Hepatocyte (in vitro differentiated cells): ENCODE measurements around the gene HCN2. TPM values are rescaled to one million over a fixed set of nuclear protein-coding genes. Genes with fewer than 3 reads are reported as not detected.

Source experiments
- DNase-seq: peaks from one replicate; pipeline ENCODE4 v3.0.0-alpha.2; 2016; ENCODE audit warnings: low spot score
- H2AFZ ChIP-seq: fragments of 200-600 bp; sonication (generic); 2 replicates; pipeline ENCODE4 v1.6.0; 2016; ENCODE audit warnings: antibody characterized with exemption, mild to moderate bottlenecking
- H3K27ac ChIP-seq: fragments of 200-600 bp; sonication (generic); 2 replicates; pipeline ENCODE4 v1.5.1; 2016; ENCODE audit warnings: mild to moderate bottlenecking
- H3K27me3 ChIP-seq: fragments of 200-600 bp; sonication (generic); 2 replicates; pipeline ENCODE4 v1.6.1; 2016
- H3K36me3 ChIP-seq: fragments of 200-600 bp; sonication (generic); replicated peaks from 2 replicates; pipeline ENCODE4 v1.5.1; 2016; ENCODE audit warnings: low read depth; ENCODE audit not compliant: insufficient read depth
- H3K4me1 ChIP-seq: fragments of 200-600 bp; sonication (generic); 2 replicates; pipeline ENCODE4 v1.5.1; 2016; ENCODE audit warnings: mild to moderate bottlenecking, moderate library complexity; ENCODE audit not compliant: insufficient read depth
- H3K4me2 ChIP-seq: fragments of 200-600 bp; sonication (generic); 2 replicates; pipeline ENCODE4 v1.6.0; 2016
- H3K4me3 ChIP-seq: fragments of 200-600 bp; sonication (generic); 2 replicates; pipeline ENCODE4 v1.5.1; 2016; ENCODE audit warnings: mild to moderate bottlenecking
- H3K79me2 ChIP-seq: fragments of 200-600 bp; sonication (generic); 2 replicates; pipeline ENCODE4 v1.6.0; 2017; ENCODE audit warnings: mild to moderate bottlenecking
- H3K9me2 ChIP-seq: fragments of 200-600 bp; sonication (generic); replicated peaks from 2 replicates; pipeline ENCODE4 v1.6.0; 2017; ENCODE audit warnings: mild to moderate bottlenecking; ENCODE audit not compliant: insufficient read depth
- H3K9me3 ChIP-seq: fragments of 200-600 bp; sonication (generic); 2 replicates; pipeline ENCODE4 v1.5.1; 2016; ENCODE audit warnings: low read depth, mild to moderate bottlenecking
- H4K20me1 ChIP-seq: fragments of 200-600 bp; sonication (generic); 2 replicates; pipeline ENCODE4 v1.6.0; 2016; ENCODE audit warnings: mild to moderate bottlenecking; ENCODE audit not compliant: insufficient read depth, poor library complexity, severe bottlenecking
- CTCF ChIP-seq: fragments of 200-600 bp; sonication (generic); IDR thresholded peaks from 2 replicates; pipeline ENCODE4 v1.5.1; 2016; ENCODE audit warnings: antibody characterized with exemption, mild to moderate bottlenecking; ENCODE audit not compliant: poor library complexity
- EZH2 ChIP-seq: fragments of 200-600 bp; sonication (generic); IDR thresholded peaks from 2 replicates; pipeline ENCODE4 v1.6.1; 2016; ENCODE audit warnings: antibody characterized with exemption, mild to moderate bottlenecking, borderline replicate concordance
- EZH2phosphoT487 ChIP-seq: fragments of 200-600 bp; sonication (generic); IDR thresholded peaks from one replicate; pipeline ENCODE4 v1.6.1; 2018; ENCODE audit warnings: antibody characterized with exemption, mild to moderate bottlenecking, low read depth, moderate library complexity; ENCODE audit not compliant: unreplicated experiment, severe bottlenecking
- whole genome bisulfite sequencing: methylation state at CpG from one replicate; pipeline ENCODE4 v1.1.6; 2016; ENCODE audit warnings: low lambda C conversion rate; ENCODE audit errors: missing lambda C conversion rate; 5-methylcytosine and 5-hydroxymethylcytosine counted together
- polyA plus RNA-seq: library from polyadenylated mRNA; unstranded; fragments of >200 nt; fragmentation: Nextera tagmentation; extraction: Ambion mirVana; gene quantifications from 2 replicates; pipeline ENCODE4 v1.2.1, GENCODE V29; 2016
- total RNA-seq: library from RNA; depleted of rRNA; stranded (reverse); fragments of >200 nt; gene quantifications from 2 replicates; pipeline ENCODE4 v1.2.3, GENCODE V29; 2014

Gene HCN2
- total and polyA plus RNA-seq, 2 experiments from 2014 or later: 0.16 to 0.30 TPM

DNA sequence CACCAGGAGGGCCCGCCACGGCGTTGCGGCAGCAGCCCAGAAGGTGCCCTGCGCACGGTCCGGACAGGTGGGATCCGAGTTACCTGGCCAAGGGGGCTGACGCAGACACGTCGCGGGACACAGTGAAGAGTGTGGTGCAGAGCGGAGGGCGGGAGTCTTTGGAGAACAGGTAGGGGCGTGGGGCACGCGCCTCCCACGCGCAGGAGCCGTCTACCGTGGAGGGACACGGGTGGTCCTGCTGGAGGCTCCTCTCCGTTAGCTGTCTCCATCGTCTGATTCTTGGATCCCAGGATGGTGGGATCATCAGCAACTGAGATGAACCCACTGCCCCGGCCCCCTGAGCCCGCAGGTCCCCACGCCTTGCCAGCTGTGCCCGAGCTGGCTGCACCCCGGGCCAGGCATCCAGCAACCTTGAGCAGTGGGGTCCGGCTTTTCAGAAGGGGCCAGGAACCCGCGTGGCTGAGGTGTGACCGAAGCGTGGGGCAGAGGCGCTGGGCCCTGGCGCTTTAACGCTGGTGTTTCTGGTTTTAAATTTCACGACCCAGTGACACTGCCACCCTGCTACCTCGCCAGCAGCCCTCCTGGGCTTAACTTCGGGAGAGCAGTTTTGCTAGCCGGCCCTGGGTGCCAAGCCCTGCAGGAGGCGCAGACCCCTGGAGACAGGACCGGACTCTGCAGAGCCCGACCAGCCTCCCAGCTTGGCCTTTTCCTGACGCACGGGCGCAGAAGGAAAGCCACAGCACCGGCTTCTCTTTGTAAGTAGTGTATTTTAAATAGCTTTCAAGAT is 57.3 kb downstream of the HCN2 start:
- peaks cover 2% of the 10 kb centered on the region for H4K20me1 ChIP-seq
- H3K9me3 ChIP-seq: no peaks in the 10 kb centered on the region
- TF ChIP-seq EZH2phosphoT487: no peak
- peaks cover 12% of the 10 kb centered on the region for H3K79me2 ChIP-seq
- H3K4me3 ChIP-seq: no peak overlapping the region
- no peaks in the 10 kb centered on the region for H3K9me2 ChIP-seq
- H3K27me3 ChIP-seq: no peaks in the 10 kb centered on the region
- H2AFZ ChIP-seq: no peak overlapping the region
- H3K4me1 ChIP-seq: no peaks in the 10 kb centered on the region
- H3K36me3 ChIP-seq: no peaks in the 10 kb centered on the region
- no peak overlapping the region for H3K27ac ChIP-seq
- over 99% methylated on average over 25 of the region's 48 CpGs for WGBS
- DNase-seq: no peak
- H3K4me2 ChIP-seq: no peak overlapping the region

DNA sequence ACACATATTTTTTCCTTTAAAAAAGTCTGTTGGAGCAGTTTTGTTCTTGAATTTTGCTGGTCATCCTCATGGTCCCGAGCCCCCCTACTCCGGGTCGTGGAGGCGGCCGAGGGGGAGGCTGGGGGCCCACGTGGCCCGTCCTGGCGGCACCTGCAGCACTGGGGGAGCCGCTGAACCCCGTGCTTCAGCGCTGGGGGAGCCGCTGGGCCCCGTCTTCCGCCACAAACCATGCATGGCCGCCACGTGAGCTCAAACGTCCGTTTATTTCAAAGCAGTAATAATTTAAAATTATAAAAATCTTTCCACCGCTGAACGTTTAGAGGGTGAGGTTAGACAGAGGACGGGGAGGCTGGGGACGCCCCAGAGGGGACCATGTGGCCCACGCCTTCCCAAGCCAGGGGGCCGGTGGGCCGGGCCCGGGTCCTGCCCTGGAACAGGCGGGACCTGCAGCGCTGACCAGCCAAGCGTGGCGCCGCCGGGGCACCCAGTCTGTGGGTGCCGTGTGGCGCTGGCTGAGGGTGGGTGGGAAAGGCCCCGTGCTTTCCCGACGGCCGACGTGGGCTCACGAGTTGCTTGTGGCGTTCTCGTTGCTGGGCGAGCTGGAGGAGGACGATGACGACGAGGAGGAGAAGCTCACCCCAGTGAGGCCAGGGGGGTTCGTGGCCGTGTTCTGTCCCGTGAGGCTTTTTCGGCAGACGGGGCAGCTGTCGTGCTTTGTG is 58.0 kb downstream of the HCN2 start:
- no peak overlapping the region for H3K4me3 ChIP-seq
- H3K4me2 ChIP-seq: no peak overlapping the region
- H4K20me1 ChIP-seq: peaks cover 10% of the 10 kb centered on the region
- peaks cover 19% of the 10 kb centered on the region for H3K79me2 ChIP-seq
- no peaks in the 10 kb centered on the region for H3K36me3 ChIP-seq
- no peak overlapping the region for H2AFZ ChIP-seq
- no peaks in the 10 kb centered on the region for H3K27me3 ChIP-seq
- H3K4me1 ChIP-seq: no peaks in the 10 kb centered on the region
- no peaks in the 10 kb centered on the region for H3K9me2 ChIP-seq
- TF ChIP-seq EZH2 (no peak), EZH2phosphoT487 (no peak), CTCF (no peak)
- 96% methylated on average over 52 of the region's 52 CpGs for WGBS
- H3K9me3 ChIP-seq: no peaks in the 10 kb centered on the region
- DNase-seq: no peak
- no peak overlapping the region for H3K27ac ChIP-seq

DNA sequence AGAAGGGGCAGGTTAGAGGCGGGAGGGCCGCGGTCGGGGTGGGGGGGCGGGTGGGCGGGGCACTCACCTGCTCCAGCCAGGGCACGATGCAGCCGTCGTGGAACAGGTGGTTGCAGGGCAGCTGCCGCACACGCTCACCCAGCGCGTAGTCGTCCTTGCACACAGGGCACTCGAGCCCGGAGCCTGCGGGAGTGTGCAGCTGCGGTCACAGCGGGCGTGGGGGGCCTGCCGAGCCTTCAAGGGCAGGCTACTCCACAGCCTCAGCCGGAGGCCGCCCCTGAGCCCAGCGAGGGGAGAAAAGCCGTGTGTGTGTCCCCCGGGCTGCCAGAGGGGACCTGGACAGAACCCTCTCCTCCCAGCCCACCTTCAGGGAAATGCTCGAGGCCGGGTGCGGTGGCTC is 58.6 kb downstream of the HCN2 start:
- H3K4me1 ChIP-seq: no peaks in the 10 kb centered on the region
- H3K4me3 ChIP-seq: no peak overlapping the region
- no peaks in the 10 kb centered on the region for H3K27me3 ChIP-seq
- peaks cover 25% of the 10 kb centered on the region for H3K79me2 ChIP-seq
- no peaks in the 10 kb centered on the region for H3K9me2 ChIP-seq
- no peak overlapping the region for H3K4me2 ChIP-seq
- H3K9me3 ChIP-seq: no peaks in the 10 kb centered on the region
- H3K27ac ChIP-seq: no peak overlapping the region
- WGBS: 97% methylated on average over 25 of the region's 29 CpGs
- peaks cover 16% of the 10 kb centered on the region for H4K20me1 ChIP-seq
- DNase-seq: no peak
- H2AFZ ChIP-seq: no peak overlapping the region
- no peaks in the 10 kb centered on the region for H3K36me3 ChIP-seq
- no peak for TF ChIP-seq EZH2
- no peak for TF ChIP-seq EZH2phosphoT487
- no peak for TF ChIP-seq CTCF
